GM21447 (cell line): ENCODE results near the gene ZNF22.
"Not testable (repeated sequence)": the region's sequence is repeated elsewhere in the genome, so short reads cannot be mapped to it uniquely, and the experiment has no call there.

ENCODE experiments used
- ATAC-seq: cut with Tn5 transposase; IDR thresholded peaks from one replicate; pipeline ENCODE4 v1.9.1; 2021; ENCODE audit not compliant: unreplicated experiment

The ZNF22 gene

GRCh38 chr10:45004661-45005060 is 3.9 kb downstream of the ZNF22 start:
- ATAC-seq, result no peak

GRCh38 chr10:45005284-45005683 is 4.6 kb downstream of the ZNF22 start:
- no peak for ATAC-seq

GRCh38 chr10:45006276-45007030 is 5.7 kb downstream of the ZNF22 start:
- no peak for ATAC-seq

- peak; percentile 81 for ATAC-seq
These were observed 7.9 kb downstream of the ZNF22 start for GRCh38 chr10:45008524-45009161.

GRCh38 chr10:45014557-45014956 is 13.8 kb downstream of the ZNF22 start:
- not testable (repeated sequence) for ATAC-seq

GRCh38 chr10:45015590-45015989 is 14.9 kb downstream of the ZNF22 start:
- ATAC-seq, result no peak

- ATAC-seq, result no peak
These were observed 22.7 kb downstream of the ZNF22 start for GRCh38 chr10:45023426-45023825.

GRCh38 chr10:45034301-45034700 is 33.6 kb downstream of the ZNF22 start:
- no peak for ATAC-seq

- no peak for ATAC-seq
These were observed 35.0 kb downstream of the ZNF22 start for GRCh38 chr10:45035673-45036072.

GRCh38 chr10:45040921-45041542 is 40.3 kb downstream of the ZNF22 start:
- ATAC-seq, result no peak

- ATAC-seq, result no peak
These were observed 43.6 kb downstream of the ZNF22 start for GRCh38 chr10:45044290-45044689.

- ATAC-seq, result no peak
These were observed 50.0 kb downstream of the ZNF22 start for GRCh38 chr10:45050551-45051235.

- ATAC-seq, result no peak
These were observed 52.0 kb downstream of the ZNF22 start for GRCh38 chr10:45052700-45053099.

- no peak for ATAC-seq
These were observed 52.9 kb downstream of the ZNF22 start for GRCh38 chr10:45053569-45054100.
